HepG2 (cell line): Measurements from ENCODE around the gene ALDH4A1. TPM values are rescaled to one million over a fixed set of nuclear protein-coding genes. Genes with fewer than 3 reads are reported as not detected.

Source experiments
- CEBPB ChIP-seq: IDR thresholded peaks from 2 replicates; pipeline ENCODE4 v1.6.1; 2011; ENCODE audit warnings: low read depth, low read length, improper control_type of control experiment, borderline replicate concordance
- CREM ChIP-seq, 2 experiments: sonication (generic) in 1 of 2; formaldehyde crosslinking in 1 of 2; IDR thresholded peaks; 2 replicates each; pipeline versions ENCODE4 v1.4.0 to v1.6.1; 2016 to 2020; ENCODE audit warnings: antibody characterized with exemption in 1 of 2, mild to moderate bottlenecking in 1 of 2, missing genetic modification reagents in 1 of 2
- GABPA ChIP-seq, 2 experiments: IDR thresholded peaks; 2 replicates each; pipeline ENCODE4 v1.6.1; 2011 to 2016; ENCODE audit warnings: low read depth in 2 of 2, low read length in 1 of 2, missing biosample characterization in 1 of 2, missing genetic modification characterization in 1 of 2
- KMT2B ChIP-seq: IDR thresholded peaks from 2 replicates; pipeline ENCODE4 v1.6.1; 2016; ENCODE audit warnings: missing genetic modification reagents, missing compliant biosample characterization
- LBX2 ChIP-seq: sonication (generic); formaldehyde crosslinking; IDR thresholded peaks from 2 replicates; pipeline ENCODE4 v1.5.0; 2020; ENCODE audit warnings: missing genetic modification reagents, mild to moderate bottlenecking, borderline replicate concordance
- NFAT5 ChIP-seq: sonication (generic); formaldehyde crosslinking; IDR thresholded peaks from 2 replicates; pipeline ENCODE4 v1.4.0; 2020; ENCODE audit warnings: missing genetic modification reagents
- SIN3A ChIP-seq: IDR thresholded peaks from 2 replicates; pipeline ENCODE4 v1.6.1; 2011; ENCODE audit warnings: low read depth, mild to moderate bottlenecking, control low read depth, low read length, borderline replicate concordance
- SKI ChIP-seq: fragments of 450-650 bp; IDR thresholded peaks from one replicate; pipeline ENCODE4 v1.6.1; 2018; ENCODE audit warnings: mild to moderate bottlenecking; ENCODE audit not compliant: partially characterized antibody
- SPEN ChIP-seq: sonication (generic); formaldehyde crosslinking; IDR thresholded peaks from 2 replicates; pipeline ENCODE4 v1.5.1; 2020; ENCODE audit warnings: low read depth, mild to moderate bottlenecking, missing genetic modification reagents
- SRSF1 ChIP-seq: fragments of 200-400 bp; formaldehyde crosslinking; optimal IDR thresholded peaks from 2 replicates; pipeline ENCODE3; 2017; ENCODE audit warnings: mild to moderate bottlenecking, low read depth, low read length, moderate library complexity
- ZFP90 ChIP-seq: sonication (generic); formaldehyde crosslinking; IDR thresholded peaks from 2 replicates; pipeline ENCODE4 v1.8.0; 2022; ENCODE audit warnings: missing genetic modification reagents, mild to moderate bottlenecking, inconsistent platforms, borderline replicate concordance
- ZNF224 ChIP-seq: sonication (generic); formaldehyde crosslinking; IDR thresholded peaks from 2 replicates; pipeline ENCODE4 v1.5.0; 2020; ENCODE audit warnings: mild to moderate bottlenecking, missing genetic modification reagents
- ZNF331 ChIP-seq: sonication (generic); formaldehyde crosslinking; IDR thresholded peaks from 2 replicates; pipeline ENCODE4 v1.4.0; 2020; ENCODE audit warnings: missing genetic modification reagents
- ZNF510 ChIP-seq: sonication (generic); formaldehyde crosslinking; IDR thresholded peaks from 2 replicates; pipeline ENCODE4 v1.4.0; 2020; ENCODE audit warnings: low read depth, mild to moderate bottlenecking, missing genetic modification reagents
- ZNF564 ChIP-seq: sonication (generic); formaldehyde crosslinking; IDR thresholded peaks from 2 replicates; pipeline ENCODE4 v1.8.1; 2023; ENCODE audit warnings: mild to moderate bottlenecking, missing genetic modification reagents
- ZNF720 ChIP-seq: sonication (generic); formaldehyde crosslinking; IDR thresholded peaks from 2 replicates; pipeline ENCODE4 v1.4.0; 2020; ENCODE audit warnings: missing genetic modification reagents
- ZNF772 ChIP-seq: sonication (generic); formaldehyde crosslinking; IDR thresholded peaks from 2 replicates; pipeline ENCODE4 v1.5.0; 2020; ENCODE audit warnings: mild to moderate bottlenecking, missing genetic modification reagents
- ZNF776 ChIP-seq: sonication (generic); formaldehyde crosslinking; IDR thresholded peaks from 2 replicates; pipeline ENCODE4 v1.4.0; 2020; ENCODE audit warnings: mild to moderate bottlenecking, missing genetic modification reagents
- ZNF781 ChIP-seq: sonication (generic); formaldehyde crosslinking; IDR thresholded peaks from 2 replicates; pipeline ENCODE4 v1.5.1; 2020; ENCODE audit warnings: borderline replicate concordance, mild to moderate bottlenecking, missing genetic modification reagents; ENCODE audit errors: not compliant biosample characterization
- polyA plus RNA-seq, 8 experiments: library from polyadenylated mRNA; depleted of rRNA in 3 of 8; stranded (reverse) in 7 of 8; unstranded in 1 of 8; fragments of >200 nt; fragmentation: Illumina TruSeq in 4 of 8; extraction: Trizol in 4 of 8; gene quantifications; 2 replicates each; pipeline versions ENCODE4 v1.2.1 to v1.2.3, GENCODE V29; 2011 to 2016; ENCODE audit warnings: low read depth in 4 of 8, missing spikeins in 1 of 8, mixed read lengths in 1 of 8; ENCODE audit not compliant: insufficient read depth in 1 of 8
- total RNA-seq, 5 experiments: library from RNA; depleted of rRNA; stranded (reverse); fragments of >200 nt; fragmentation: Illumina TruSeq; extraction: Trizol; gene quantifications; 2 replicates each; pipeline ENCODE4 v1.2.3, GENCODE V29; 2016; ENCODE audit warnings: low read depth in 1 of 5
- TF ChIP-seq, protein P1 (sequence below): sonication (generic); formaldehyde crosslinking; IDR thresholded peaks from 2 replicates; pipeline ENCODE4 v1.5.1; 2020; ENCODE audit warnings: mild to moderate bottlenecking, missing genetic modification reagents, borderline replicate concordance

The ALDH4A1 gene
- total and polyA plus RNA-seq, 2 of the 13 experiments (the other 11 are each of a cell fraction or from before 2014, with no cell fraction given): 76.4 to 240 TPM

DNA sequence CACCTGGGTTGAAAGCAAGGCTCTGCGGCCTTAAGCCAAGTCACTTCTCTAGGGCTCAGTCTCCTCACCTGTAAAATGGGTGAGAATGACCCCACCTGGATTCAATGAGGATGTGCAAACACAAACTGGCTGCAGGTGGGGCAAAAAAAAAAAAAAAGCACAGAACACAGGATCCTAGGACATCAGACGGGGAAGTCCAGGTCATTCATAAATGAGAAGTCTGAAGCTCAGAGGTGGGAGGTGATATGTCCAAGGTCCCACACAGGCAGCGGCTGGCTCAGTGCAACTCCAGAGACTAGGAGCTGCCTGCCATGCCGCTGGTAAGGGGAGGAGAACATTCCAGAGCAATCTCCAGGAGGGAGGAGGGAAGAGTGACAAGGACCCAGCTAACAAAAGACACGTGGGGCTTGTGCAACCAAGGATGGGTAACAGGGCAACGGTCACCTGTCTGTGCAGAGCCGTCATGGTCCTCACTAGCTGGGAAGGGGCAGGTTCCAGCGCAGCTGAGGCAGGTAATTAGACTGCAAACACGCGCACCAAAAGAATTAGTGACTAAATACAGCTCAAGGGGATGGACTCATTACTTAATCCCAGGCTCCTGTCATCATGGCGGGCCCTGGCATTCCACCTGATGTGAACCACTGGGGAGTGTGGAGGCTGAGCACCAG is 34.6 kb upstream of the ALDH4A1 start (continued):
- TF ChIP-seq NFAT5 (CRISPR knock-in tag): peak; percentile 88; the same call in 1 of the 2 replicates
- no peak for TF ChIP-seq SRSF1
- no peak for TF ChIP-seq ZNF720 (CRISPR knock-in tag)
- peak; percentile 70; the same call in 1 of the 2 replicates for TF ChIP-seq ZNF564 (CRISPR knock-in tag)
- TF ChIP-seq ZNF781 (CRISPR knock-in tag): peak; percentile 84
- peak; percentile 29; the same call in 1 of the 2 replicates for TF ChIP-seq CREM (IDR thresholded peaks at IDR 0.05)
- TF ChIP-seq CREM (CRISPR knock-in tag; IDR thresholded peaks at IDR 0.05): no peak
- TF ChIP-seq ZNF772 (CRISPR knock-in tag): 0 out of 2 replicates have a peak, but pooled peaks have one; percentile 53
- TF ChIP-seq ZNF224 (CRISPR knock-in tag): 0 out of 2 replicates have a peak, but pooled peaks have one; percentile 43
- peak; percentile 57; the same call in 1 of the 2 replicates for TF ChIP-seq LBX2 (CRISPR knock-in tag)
- TF ChIP-seq ZFP90 (CRISPR knock-in tag): peak; percentile 21; the same call in 1 of the 2 replicates
- no peak for TF ChIP-seq SIN3A
- no peak for TF ChIP-seq ZNF776 (CRISPR knock-in tag)
- TF ChIP-seq SPEN (CRISPR knock-in tag): no peak
- TF ChIP-seq CEBPB: peak; percentile 82; the same call in 1 of the 2 replicates
- peak; percentile 52 for TF ChIP-seq SKI
- no peak for TF ChIP-seq ZNF510 (CRISPR knock-in tag)
- TF ChIP-seq KMT2B (CRISPR knock-in tag): peak; percentile 52; the same call in 1 of the 2 replicates
- no peak for TF ChIP-seq GABPA (IDR thresholded peaks at IDR 0.05; ENCODE audit: low read depth, low read length)
- no peak for TF ChIP-seq GABPA (CRISPR knock-in tag; IDR thresholded peaks at IDR 0.05; ENCODE audit: low read depth)
- peak; percentile 70; the same call in 1 of the 2 replicates for TF ChIP-seq ZNF331
- TF ChIP-seq, protein P1, sequence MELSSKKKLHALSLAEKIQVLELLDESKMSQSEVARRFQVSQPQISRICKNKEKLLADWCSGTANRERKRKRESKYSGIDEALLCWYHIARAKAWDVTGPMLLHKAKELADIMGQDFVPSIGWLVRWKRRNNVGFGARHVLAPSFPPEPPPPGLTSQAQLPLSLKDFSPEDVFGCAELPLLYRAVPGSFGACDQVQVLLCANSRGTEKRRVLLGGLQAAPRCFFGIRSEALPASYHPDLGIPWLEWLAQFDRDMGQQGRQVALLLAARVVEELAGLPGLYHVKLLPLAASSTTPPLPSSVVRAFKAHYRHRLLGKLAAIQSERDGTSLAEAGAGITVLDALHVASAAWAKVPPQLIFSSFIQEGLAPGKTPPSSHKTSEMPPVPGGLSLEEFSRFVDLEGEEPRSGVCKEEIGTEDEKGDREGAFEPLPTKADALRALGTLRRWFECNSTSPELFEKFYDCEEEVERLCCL (CRISPR knock-in tag): no peak
